ENCODE data around the gene ARSG.
"Not testable (repeated sequence)": the region's sequence is repeated elsewhere in the genome, so short reads cannot be mapped to it uniquely, and the experiment has no call there.

The ARSG gene

DNA sequence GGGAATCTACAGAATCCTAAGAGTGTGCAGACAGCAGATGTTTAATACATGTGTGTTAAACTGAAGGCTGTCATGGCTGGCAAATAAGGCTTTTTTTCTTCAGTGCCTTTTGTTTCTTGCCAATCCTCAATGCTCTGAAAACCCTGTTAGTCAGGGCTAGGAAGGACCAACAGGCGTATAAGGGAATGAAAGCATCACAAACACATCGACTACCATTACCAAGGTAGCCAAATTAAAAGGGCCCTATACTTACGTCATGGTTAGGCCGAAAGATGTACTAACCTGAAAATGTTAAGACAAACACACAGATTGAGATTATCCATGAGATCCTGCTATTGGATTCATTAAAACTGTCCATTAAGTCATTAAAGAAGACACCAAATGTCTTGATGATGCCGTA is 13.5 kb upstream of the ARSG start:
- DNase-seq (ENCODE audit: low read depth in 2 of 2) = no peak

DNA sequence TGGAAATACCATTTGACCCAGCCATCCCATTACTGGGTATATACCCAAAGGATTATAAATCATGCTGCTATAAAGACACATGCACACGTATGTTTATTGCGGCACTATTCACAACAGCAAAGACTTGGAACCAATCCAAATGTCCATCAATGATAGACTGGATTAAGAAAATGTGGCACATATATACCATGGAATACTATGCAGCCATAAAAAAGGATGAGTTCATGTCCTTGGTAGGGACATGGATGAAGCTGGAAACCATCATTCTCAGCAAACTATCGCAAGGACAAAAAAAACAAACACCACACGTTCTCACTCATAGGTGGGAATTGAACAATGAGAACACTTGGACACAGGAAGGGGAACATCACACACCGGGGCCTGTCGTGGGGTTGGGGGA is 9.3 kb upstream of the ARSG start:
- not testable (repeated sequence) for DNase-seq (ENCODE audit: low read depth in 2 of 2)

DNA sequence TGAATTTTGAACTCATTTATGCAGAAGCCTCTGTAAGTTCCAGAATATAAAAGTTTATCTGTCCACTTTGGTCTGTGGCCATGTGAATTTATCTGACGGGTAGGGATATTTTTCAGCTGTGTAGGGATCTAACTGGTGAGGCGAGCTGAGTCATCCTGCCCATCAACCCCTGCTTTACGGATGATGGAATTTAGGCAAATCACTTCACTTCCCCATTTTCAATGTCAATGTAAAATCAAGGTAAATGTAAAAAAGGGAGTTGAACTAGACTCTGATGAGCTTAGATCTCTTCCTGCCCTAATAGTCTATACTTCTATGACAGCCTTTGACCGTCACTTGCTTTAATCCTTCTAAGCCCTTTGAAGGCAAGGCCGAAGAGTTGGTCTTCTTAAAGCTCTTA is 2.9 kb upstream of the ARSG start:
- DNase-seq (ENCODE audit: low read depth in 2 of 2) = no peak

DNA sequence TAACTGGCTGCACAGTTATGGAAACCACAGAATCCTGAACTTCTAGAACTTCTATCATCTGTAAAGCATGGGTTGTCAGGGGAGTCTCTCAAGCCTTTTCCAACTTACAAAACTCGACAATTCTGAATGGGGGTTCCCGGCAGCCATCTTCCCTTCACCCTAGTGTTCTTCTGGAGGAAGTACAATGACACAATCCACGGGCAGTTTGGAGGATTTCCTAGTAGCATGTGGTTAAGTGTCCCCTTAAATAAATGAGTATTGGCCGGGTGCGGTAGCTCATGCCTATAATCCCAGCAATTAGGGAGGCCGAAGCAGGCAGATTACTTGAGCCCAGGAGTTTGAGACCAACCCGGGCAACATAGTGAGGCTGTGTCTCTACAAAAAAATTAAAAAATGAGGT is 2.5 kb upstream of the ARSG start:
- no peak for DNase-seq (ENCODE audit: low read depth in 2 of 2)

DNA sequence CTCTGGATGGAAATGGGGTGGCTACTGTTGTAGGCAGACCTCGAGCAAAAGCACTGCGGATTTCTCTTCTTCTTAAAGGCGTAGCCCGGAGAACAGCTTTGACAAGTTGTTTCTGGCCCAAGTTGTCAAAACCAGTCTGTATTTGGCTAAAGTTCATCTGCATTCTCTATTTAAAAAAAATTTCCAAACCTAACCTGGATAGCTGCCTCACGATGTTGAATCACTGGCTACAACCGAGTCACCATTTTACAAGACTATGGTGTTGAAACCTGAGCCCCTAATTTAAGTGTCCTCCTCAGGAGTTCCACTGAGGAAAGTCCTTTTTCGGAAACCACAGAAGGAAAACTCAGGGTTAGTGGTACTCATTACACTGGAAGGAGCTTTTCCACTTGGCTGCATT is 1.8 kb upstream of the ARSG start:
- no peak for DNase-seq (ENCODE audit: low read depth in 2 of 2)

DNA sequence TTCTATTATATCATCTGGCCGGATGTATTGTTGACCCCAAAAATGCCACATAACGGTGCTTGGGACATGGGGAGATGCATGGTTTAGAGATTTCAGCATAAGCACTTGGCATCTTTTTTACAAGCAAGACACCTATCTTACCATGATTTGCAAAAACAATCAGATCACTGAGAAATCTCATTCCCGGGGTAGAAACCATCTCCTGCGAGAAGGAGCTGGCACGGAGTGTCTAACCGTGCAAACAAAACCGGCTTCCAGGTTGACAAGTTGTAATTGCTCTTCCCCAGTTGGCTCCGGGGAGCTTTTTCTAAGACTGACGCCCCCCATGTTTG is 1.4 kb upstream of the ARSG start:
- no peak for DNase-seq (ENCODE audit: low read depth in 2 of 2)

DNA sequence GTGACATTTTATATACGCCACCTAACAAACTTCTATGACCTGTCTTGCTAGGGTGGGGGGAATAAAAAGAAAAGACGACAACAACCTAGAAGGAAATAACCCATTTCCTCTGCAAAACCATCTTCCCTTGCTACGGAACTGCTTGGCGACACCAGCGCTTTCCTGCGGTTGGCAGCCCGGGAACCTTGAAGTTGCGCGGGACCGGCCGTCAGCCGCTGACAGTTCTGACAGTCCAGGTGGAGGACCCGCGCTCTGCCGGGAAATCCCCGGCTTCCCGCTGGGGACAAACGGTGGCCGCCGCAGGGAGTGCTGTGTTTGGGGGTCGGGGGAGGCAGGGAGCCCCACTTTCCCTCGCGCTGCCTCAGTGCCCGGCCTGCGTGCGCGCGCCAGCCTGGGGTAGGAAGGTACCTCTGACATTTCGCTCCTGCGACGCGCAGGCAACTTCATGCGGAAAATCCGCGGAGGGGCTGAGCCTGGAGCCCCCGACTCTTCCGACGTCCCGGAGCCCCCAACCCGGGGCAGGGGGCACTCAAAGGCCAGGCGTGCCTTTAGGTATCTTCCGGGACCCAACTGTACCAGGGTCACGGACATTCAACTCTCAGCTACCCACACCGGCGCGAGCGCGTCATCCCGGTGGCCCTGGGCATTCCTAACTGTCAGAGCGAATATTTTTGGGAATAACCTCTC is 884 bp upstream of the ARSG start:
- peak; percentile 26 to 52 for DNase-seq (ENCODE audit: low read depth in 2 of 2)

DNA sequence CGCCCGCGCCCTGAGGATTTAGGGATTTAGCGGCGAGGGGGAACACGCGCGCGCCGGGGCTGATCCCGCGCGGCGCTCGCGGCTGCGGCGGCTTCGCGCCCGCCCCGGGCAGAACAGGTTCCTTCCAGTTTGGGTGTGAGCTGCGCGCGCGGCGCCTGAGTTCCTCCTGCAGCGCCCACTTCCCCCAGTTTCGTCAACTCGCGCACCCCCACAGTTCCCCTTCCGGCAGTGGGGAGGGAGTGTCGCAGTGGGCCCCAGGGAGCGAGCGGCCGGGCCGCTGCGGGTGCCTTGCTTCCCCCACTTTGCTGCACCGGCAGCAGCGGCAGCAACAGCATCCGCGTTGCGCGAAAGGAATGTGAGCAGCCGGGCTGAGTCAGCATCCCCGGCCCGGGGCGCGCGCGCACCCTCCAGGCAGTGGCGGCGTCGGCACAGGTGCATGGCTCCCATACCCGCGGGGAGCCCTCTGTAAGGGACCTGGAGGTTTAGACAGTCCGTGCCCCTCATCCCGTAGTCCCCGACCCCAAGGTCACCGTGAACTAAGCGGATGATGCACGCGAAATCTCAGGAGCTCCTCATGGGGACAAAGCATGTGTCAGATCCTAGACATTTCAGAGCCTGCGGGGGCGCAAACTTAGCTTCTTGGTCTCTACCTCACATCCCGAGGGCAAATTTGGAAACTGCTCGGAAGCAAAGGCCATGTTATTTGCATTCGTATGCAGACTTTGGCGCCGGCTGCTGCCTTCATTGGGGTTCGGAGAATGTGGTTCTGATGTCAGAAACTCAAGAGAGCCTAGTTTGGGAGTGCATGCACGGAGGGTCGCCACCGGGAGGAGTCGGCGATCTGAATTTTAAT is 767 bp downstream of the ARSG start:
- DNase-seq (ENCODE audit: low read depth in 2 of 2) = peak; percentile 85 to 87

DNA sequence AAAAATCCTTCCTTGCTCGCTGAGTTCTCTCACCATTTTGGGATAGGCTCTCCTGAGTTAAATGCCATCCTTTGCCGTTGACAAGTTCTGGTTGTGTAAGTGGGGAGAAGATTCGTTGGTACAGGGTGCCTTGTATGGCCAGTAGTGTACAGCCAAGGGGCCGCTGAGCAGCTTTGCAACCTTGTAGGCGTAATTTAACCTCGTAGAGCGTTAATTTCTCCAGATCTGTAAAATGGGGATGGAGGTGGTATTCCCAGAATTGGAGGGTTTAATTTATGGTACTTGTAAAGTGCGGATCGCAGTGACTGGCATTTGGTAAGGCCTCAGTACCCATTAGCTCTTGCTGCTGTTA is 1.4 kb downstream of the ARSG start:
- DNase-seq (ENCODE audit: low read depth in 2 of 2) = no peak

DNA sequence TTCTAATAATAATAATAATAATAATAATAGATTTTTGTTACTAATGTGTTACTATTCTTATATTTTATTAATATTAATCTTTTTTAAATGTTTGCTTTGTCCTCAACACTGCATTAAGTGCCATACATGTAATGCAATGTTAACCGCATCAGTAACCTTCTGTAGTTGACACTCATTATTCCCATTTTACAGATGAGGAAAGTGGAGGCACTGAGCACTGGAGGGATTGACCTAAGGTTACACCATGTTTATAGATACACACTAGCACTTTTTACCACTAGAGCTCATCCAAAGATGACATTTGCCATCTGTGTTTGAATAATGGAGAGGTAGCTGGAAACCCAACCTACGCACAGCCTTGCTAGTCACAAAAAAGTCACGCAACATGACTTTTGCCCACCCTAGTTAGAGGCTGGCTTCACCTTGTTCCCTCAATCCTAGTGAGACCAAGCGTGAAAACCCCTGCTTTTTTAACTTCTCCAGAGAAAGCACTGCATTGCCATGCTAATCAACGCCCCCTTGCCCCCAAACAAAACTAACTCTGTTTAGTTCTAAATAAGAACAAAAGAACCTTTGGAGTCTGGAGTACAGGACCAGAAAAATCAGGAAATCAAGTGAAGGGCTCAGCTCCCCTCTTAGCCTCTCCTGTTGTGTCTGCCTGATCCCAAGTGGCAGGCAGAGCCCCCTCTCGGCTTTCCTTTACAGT is 2.3 kb downstream of the ARSG start:
- no peak for DNase-seq (ENCODE audit: low read depth in 2 of 2)

DNA sequence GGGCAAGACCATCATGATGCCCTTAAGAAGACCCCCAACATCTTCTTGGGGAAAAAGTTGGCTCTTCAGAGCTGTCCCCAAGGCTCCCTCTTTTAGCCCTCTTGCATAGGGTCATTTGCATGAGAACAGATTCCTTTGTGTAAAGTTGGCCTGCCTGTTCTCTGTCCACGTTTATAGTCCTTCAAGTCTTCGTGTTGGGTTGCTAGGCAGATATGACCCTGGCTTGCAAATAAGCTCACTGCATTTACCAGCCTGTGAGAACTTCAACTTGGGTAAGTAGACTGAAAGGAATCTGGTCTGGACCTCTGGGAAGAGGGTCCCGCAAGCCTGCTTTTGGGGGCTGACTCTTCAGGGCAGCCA is 2.9 kb downstream of the ARSG start:
- no peak for DNase-seq (ENCODE audit: low read depth in 2 of 2)

DNA sequence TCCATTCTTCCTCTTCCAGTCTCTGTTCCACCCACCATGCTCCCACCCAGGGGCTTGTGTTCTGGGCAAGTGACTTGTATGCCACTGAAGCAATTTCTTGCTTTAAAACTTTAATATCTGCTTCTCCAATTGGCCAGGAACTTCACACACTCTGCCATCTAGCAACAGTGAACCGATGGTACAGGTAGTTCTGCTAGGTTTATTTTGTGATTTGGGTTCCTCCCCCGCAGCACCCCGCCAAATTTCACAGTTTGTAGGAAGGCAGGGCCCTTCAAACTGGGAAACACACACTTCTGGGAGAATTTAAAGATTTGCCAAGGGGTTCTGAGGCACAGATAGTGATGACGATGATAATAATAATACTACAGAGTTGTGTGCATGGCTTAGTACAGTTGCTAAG is 3.3 kb downstream of the ARSG start:
- DNase-seq (ENCODE audit: low read depth in 2 of 2) = no peak

DNA sequence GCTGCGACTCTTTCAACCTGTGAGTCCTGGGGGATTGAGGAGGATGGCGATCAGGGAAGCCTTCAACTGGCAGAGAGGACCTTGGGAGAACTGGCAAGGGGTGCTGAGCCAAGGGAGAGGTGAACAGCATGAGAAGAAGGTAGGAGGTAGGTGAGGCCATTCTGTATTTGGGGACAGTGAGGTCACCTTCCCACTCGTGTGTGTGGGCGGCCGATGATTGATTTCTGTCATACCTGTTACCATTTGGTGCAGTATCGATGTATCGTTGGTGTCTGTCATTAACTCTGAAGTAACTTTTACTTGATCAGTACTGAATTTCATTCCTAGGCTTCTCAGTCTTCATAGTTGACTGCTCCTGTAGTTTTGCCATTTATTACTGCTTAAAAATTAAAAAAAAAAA is 3.8 kb downstream of the ARSG start:
- DNase-seq (ENCODE audit: low read depth in 2 of 2) = no peak

DNA sequence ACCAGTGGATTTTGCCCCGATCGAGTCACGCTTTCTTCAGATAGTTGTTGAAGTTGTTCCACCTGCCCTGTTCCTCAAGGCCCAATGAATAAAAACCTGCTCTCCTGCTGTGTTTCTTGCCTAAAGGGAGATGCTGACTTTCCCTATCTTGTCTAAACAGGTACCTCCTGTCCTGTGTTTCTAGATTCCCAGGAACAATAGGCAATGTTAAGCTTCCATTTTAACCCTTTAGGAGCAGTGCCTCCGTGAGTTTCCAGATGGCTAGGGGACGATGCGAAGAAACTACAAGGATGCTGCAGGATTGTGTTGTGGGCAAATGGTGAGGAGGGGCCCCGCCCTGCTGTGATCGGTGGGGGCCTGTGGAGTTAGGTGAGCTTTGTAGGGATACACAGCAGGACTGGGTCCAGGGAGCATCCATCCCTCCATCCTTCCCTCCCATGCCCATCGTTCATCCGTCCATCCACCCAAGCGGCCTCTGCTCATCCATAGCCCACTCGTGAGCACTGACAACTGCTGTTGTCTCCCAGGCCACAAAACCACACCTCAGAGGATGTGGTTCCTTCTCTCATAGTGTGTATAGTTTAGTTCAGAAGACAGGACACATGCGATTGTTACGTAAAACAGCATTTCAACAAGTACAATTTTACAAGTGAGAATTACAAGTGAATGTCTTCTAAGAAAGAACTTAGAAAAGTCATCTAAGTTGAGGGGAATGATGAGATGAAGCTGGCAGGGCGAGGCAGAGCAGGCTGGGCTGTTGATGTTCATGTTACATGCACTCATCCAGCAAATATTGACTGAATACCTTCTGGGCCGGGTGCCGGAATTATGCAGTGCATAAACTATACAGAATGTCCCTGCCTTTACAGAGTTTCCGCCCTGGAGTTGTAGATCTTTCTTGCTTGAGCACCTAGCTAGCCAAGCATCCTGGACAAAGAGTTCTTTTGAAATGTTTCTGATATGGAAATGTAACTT is 5.2 kb downstream of the ARSG start:
- no peak for DNase-seq (ENCODE audit: low read depth in 2 of 2)

DNA sequence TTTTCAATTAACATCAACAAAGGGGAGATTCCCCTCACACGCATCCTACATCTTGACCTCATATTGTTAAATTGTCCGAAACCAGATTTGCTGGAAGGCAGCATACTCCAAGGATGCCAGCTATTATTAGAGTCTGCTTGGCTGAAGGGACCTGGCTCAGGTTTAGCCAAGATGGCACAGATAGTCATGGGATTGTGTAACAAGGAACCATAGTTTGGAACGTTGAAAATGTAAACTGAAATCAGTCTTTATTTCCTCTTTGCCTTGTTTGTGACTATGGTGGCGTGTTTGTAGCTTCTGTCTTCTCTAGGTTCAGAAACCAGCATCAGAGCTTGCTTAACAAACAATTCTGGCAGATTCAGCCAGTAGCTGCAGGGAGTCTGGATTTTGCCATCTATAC is 5.9 kb downstream of the ARSG start:
- no peak for DNase-seq (ENCODE audit: low read depth in 2 of 2)

DNA sequence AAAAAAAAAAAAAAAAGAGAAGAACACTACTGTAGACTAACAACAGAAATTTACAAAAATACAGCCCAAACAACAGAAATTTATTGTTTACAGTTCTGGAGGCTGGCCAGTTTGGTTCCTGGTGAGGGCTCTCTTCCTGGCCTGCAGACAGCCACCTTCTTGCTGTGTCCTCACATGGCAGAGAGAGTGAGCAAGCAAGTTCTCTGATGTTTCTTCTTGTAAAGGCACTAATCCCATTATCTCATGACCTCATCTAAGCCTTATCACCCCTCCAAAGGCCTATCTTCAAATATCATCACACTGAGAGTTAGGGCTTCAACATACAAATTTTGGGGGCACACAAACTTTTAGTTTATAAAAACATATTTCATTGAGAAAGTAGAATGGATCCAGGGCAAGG is 7.3 kb downstream of the ARSG start:
- no peak for DNase-seq (ENCODE audit: low read depth in 2 of 2)

DNA sequence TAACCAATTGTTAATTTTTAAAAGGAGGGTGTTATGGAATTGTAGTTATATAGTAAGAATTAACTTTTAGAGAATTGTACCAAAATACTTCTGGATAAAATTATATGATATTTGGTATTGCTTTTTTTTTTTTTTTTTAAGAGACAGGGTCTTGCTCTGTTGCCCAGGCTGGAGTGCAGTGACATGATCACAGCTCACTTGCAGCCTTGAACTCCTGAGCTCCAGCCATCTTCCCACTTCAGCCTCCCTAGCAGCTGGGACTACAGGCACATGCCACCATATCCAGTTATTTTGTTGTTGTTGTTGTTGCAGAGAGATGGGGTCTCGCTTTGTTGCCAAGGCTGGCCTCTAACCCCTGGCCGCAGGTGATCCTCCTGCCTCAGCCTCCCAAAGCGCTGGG is 8.5 kb downstream of the ARSG start:
- DNase-seq (ENCODE audit: low read depth in 2 of 2) = no peak

DNA sequence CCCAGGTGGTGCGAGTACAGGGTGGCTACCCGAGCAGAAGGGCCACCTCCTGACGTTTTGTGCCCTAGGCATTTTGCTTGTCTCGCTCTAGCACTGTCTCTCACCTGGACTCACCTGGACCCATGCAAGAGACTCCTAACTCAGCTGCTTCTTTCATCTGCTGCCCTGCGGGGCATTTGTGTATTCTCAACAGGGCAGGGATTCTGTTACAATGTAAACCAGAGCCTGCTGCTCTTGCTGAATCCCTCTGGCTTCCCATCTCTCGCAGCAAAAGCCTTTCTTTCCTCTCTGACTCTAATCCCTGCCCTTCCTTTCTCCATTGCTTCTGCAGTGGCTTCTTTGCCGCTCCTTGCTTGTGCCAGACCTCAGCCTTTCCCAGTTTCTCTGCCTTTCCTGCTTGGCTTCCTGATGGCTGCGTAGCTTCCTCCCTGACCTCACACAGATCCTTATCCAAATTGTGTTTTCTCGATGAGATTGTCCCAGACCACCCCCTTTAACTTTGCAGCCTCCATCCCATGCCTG is 10.2 kb downstream of the ARSG start:
- DNase-seq (ENCODE audit: low read depth in 2 of 2) = no peak

DNA sequence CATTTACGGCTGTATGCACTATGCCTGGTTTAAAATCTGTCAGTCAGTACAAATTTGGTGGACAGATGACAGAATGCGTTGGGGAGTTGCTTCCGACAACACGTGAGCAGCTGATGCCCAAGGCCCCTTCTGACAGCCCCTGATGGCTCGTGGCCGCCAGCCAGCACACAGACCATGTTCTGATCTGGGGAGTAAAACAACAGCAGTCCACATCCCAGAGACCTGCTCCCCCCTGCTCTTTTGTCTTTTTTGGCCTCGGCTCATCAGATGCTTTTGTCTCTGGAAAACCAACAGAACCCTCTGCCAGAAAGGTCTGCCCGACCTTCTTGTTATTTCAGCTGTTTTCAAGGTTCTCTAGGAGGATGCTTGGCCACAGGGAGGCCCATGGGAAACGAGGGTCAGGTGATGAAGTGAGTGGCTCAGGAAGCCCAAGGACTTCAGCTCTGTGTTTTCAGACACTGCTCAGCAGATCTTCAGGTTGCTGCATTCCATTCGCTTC is 10.8 kb downstream of the ARSG start:
- no peak for DNase-seq (ENCODE audit: low read depth in 2 of 2)

DNA sequence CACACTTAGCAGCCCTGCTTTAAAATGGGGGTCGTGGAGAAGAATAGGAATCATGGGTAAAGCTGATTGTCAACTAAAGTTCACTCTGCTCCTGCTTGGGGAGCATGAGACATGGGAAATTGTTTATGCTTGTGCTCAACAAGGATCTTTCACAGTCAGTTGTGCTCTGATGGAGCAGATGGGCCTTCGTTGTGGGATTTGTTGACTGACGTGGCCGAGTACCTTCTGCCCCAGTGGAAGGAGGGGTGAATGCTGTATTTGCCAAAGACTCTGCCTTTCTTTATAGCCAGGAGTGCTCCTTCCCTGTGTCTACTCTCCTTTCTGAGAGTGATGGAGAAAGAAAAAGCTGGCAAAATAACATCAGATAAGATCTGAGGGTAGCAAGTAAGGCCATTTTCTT is 11.4 kb downstream of the ARSG start:
- no peak for DNase-seq (ENCODE audit: low read depth in 2 of 2)

DNA sequence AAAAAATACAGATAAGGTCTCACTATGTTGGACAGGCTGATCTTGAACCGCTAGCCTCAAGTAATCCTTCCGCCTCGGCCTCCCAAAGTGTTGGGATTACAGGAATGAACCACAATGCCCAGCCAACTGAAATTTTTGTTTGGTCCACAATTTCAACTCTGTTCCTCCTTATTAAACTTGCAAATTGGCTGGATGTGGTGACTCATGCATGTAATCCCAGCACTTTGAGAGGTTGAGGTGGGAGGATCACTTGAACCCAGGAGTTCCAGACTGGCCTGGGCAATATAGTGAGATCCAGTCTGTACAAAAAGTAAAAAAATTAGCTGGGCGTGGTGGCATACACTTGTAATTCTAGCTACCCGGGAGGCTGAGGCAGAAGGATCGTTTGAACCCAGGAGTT is 13.4 kb downstream of the ARSG start:
- DNase-seq (ENCODE audit: low read depth in 2 of 2) = no peak

DNA sequence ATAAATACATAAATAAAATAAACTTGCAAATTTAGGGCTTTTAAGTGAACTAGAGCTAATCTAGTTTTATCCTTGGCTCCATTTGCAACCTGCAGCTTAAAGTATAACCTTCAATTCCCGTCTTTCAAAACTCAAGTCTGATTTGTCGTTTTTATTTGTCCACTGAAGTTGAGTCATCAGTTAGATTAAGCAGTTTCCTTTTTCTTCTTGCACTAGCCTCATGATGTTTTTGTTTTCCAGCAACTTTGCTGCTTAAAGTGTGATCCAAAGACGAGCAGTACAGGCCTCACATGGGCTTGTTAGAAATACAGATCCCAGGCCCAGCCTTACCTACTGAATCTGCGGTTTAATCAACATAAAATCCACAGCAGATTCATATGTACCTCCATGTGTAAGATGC is 13.8 kb downstream of the ARSG start:
- DNase-seq (ENCODE audit: low read depth in 2 of 2) = no peak

Data from stimulated activated CD8-positive, alpha-beta memory T cell treated with anti-CD3 and anti-CD28 coated beads, Interleukin-15, amount 100 ng/mL, for 4 hours (primary cell).